Neural progenitor cell (in vitro differentiated cells): ENCODE data around the gene DAP3.

Source experiments
- EZH2 ChIP-seq: fragments of 200-600 bp; sonication (generic); IDR thresholded peaks from 2 replicates; pipeline ENCODE4 v1.6.1; 2017; ENCODE audit warnings: antibody characterized with exemption, mild to moderate bottlenecking, moderate library complexity
- EZH2phosphoT487 ChIP-seq: fragments of 200-600 bp; sonication (generic); IDR thresholded peaks from 2 replicates; pipeline ENCODE4 v1.6.1; 2017; ENCODE audit warnings: antibody characterized with exemption
- TF ChIP-seq, protein P1 (sequence below): fragments of 200-600 bp; sonication (generic); IDR thresholded peaks from 2 replicates; pipeline ENCODE4 v1.5.1; 2017; ENCODE audit warnings: antibody characterized with exemption, mild to moderate bottlenecking

DNA sequence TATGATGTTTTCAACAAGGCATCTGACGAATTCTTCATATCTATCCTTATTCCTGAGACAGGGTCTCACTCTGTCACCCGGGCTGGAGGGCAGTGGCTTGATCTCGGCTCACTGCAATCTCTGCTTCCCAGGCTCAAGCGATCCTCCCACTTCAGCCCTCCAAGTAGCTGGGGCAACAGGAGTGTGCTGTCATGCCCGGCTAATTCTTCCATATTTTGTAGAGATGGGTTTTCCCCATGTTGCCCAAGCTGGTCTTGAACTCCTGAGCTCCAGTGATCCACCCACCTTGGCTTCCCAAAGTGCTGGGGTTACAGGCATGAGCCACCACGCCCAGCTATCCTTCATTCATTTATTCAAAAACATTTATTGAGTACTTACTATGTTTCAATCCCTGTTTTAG is 8.4 kb upstream of the DAP3 start:
- no peak for TF ChIP-seq EZH2
- TF ChIP-seq, protein P1, sequence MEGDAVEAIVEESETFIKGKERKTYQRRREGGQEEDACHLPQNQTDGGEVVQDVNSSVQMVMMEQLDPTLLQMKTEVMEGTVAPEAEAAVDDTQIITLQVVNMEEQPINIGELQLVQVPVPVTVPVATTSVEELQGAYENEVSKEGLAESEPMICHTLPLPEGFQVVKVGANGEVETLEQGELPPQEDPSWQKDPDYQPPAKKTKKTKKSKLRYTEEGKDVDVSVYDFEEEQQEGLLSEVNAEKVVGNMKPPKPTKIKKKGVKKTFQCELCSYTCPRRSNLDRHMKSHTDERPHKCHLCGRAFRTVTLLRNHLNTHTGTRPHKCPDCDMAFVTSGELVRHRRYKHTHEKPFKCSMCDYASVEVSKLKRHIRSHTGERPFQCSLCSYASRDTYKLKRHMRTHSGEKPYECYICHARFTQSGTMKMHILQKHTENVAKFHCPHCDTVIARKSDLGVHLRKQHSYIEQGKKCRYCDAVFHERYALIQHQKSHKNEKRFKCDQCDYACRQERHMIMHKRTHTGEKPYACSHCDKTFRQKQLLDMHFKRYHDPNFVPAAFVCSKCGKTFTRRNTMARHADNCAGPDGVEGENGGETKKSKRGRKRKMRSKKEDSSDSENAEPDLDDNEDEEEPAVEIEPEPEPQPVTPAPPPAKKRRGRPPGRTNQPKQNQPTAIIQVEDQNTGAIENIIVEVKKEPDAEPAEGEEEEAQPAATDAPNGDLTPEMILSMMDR: no peak
- TF ChIP-seq EZH2phosphoT487: no peak
